22Rv1 (cell line): ENCODE data around the gene KATNB1.

Experiments used
- CTCF ChIP-seq: fragments of 450-650 bp; IDR thresholded peaks from 2 replicates; pipeline ENCODE4 v1.5.1; 2017; ENCODE audit warnings: mild to moderate bottlenecking
- ZFX ChIP-seq: fragments of 450-650 bp; IDR thresholded peaks from 2 replicates; pipeline ENCODE4 v1.6.1; 2017; ENCODE audit warnings: antibody characterized with exemption, borderline replicate concordance

- TF ChIP-seq CTCF (no peak), ZFX (no peak)
These were observed 25.9 kb upstream of the KATNB1 start for GRCh38 chr16:57709663-57710062.
